ENCODE results near the gene ARHGAP27. TPM values are rescaled to one million over a fixed set of nuclear protein-coding genes. Genes with fewer than 3 reads are reported as not detected.
"Not testable (repeated sequence)": the region's sequence is repeated elsewhere in the genome, so short reads cannot be mapped to it uniquely, and the experiment has no call there.

ARHGAP27 gene
- total RNA-seq, 1 donor from 2014 or later, result 1.0 TPM

DNA sequence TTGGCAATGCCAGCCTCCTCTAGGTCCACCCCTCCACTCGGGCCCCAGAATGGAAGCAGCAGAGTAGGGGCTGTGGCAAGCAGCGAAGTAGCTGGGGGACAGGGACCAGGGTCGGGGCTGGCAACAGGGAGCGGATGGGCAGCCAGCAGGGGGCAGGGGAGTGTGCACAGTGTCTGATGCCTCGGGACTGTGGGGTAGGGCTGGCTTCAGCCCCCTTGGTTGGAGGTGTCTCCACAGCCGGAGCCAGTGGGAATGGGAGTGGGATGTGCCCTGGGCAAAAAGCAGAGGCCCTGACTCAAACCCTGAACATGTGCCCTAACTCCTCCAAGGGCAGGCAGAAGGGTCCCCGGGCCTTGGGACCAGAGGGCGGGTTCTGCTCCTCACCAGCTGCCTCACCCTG is 18.5 kb upstream of the ARHGAP27 start:
- Histone ChIP-seq H4K20me1 (ENCODE audit: low read depth) (no peaks in the 10 kb centered on the region), H3K36me3 (no peaks in the 10 kb centered on the region), H3K9me3 (ENCODE audit: low read depth) (no peaks in the 10 kb centered on the region), H3K9ac (no peak overlapping the region), H3K27me3 (no peaks in the 10 kb centered on the region), H3K4me2 (no peak overlapping the region), H3K27ac (no peak overlapping the region), H2AFZ (replicated peaks) (no peak overlapping the region), H3K79me2 (ENCODE audit: low read depth) (no peaks in the 10 kb centered on the region), H3K4me1 (no peaks in the 10 kb centered on the region), H3K4me3 (no peak overlapping the region), H3F3A (ENCODE audit: low read depth) (no peaks in the 10 kb centered on the region)
- H3K9me3 Mint-ChIP-seq, result no peaks in the 10 kb centered on the region
- H3K27ac Mint-ChIP-seq, result no peak overlapping the region
- no peak for DNase-seq (ENCODE audit: low spot score)
- H3K4me3 Mint-ChIP-seq, result no peak overlapping the region
- no peak for TF ChIP-seq EZH2 (IDR thresholded peaks at IDR 0.05)
- no peak for TF ChIP-seq EZH2phosphoT487 (IDR thresholded peaks at IDR 0.05)
- TF ChIP-seq CTCF (IDR thresholded peaks at IDR 0.05), result peak; percentile 20
- H3K27me3 Mint-ChIP-seq (ENCODE audit: insufficient read depth, low read depth), result no peaks in the 10 kb centered on the region
- H3K4me1 Mint-ChIP-seq, result no peaks in the 10 kb centered on the region
- H3K36me3 Mint-ChIP-seq, result peaks cover 3% of the 10 kb centered on the region

DNA sequence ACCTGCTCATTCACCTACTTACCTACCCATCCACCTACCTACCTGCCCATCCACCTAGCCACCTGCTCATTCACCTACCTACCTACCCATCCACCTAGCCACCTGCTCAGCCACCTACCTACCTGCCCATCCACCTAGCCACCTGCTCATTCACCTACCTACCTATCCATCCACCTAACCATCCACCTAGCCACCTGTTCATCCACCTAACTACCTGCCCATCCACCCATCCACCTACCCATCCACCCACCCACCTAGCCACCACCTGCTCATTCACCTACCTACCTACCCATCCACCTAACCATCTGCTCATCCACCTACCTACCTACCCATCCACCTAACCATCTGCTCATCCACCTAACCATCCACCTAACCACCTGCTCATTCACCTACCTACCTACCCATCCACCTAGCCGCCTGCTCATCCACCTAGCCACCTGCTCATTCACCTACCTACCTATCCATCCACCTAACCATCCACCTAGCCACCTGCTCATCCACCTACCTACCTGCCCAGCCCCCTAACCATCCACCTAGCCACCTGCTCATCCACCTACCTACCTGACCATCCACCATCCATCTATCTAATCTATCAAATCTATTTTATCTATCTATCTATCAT is 17.1 kb upstream of the ARHGAP27 start:
- not testable (repeated sequence) for H3K36me3 Mint-ChIP-seq; H3K27me3 Mint-ChIP-seq (ENCODE audit: insufficient read depth, low read depth); H3K4me1 Mint-ChIP-seq; H3K4me3 Mint-ChIP-seq; H3K27ac ChIP-seq; H3K27ac Mint-ChIP-seq; H3K4me2 ChIP-seq; H3K79me2 ChIP-seq (ENCODE audit: low read depth); H3K36me3 ChIP-seq; DNase-seq (ENCODE audit: low spot score); H4K20me1 ChIP-seq (ENCODE audit: low read depth); H3K4me3 ChIP-seq; H3K4me1 ChIP-seq; H3K9ac ChIP-seq; H3F3A ChIP-seq (ENCODE audit: low read depth); H2AFZ ChIP-seq (replicated peaks); H3K9me3 ChIP-seq (ENCODE audit: low read depth); H3K9me3 Mint-ChIP-seq; H3K27me3 ChIP-seq

DNA sequence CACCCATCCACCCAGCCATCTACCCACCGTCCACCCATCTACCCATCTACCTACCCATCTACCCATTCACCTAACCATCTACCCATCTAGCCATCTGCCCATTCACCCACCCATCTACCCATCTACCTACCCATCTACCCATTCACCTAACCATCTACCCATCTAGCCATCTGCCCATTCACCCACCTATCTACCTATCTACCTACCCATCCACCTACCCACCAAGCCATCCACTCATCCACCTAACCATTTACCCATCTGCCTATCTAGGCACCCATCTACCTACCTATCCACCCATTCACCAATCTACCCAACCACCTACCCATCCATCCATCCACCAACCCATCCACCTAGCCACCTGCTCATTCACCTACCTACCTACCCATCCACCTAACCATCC is 16.6 kb upstream of the ARHGAP27 start:
- not testable (repeated sequence) for H3K79me2 ChIP-seq (ENCODE audit: low read depth); H4K20me1 ChIP-seq (ENCODE audit: low read depth); H3K27me3 ChIP-seq; H3K9me3 Mint-ChIP-seq; H3K36me3 Mint-ChIP-seq; DNase-seq (ENCODE audit: low spot score); H3K27me3 Mint-ChIP-seq (ENCODE audit: insufficient read depth, low read depth); H3K27ac ChIP-seq; H3K4me1 Mint-ChIP-seq; H3K4me3 Mint-ChIP-seq; H2AFZ ChIP-seq (replicated peaks); H3K27ac Mint-ChIP-seq; H3K9ac ChIP-seq; H3K4me2 ChIP-seq; H3K9me3 ChIP-seq (ENCODE audit: low read depth); H3K36me3 ChIP-seq; H3K4me3 ChIP-seq; H3K4me1 ChIP-seq; H3F3A ChIP-seq (ENCODE audit: low read depth)

GRCh38 chr17:45448483-45448882 is 15.8 kb upstream of the ARHGAP27 start:
- not testable (repeated sequence) for H3K9ac ChIP-seq; H3F3A ChIP-seq (ENCODE audit: low read depth); DNase-seq (ENCODE audit: low spot score); H3K9me3 Mint-ChIP-seq; H3K9me3 ChIP-seq (ENCODE audit: low read depth); H3K36me3 Mint-ChIP-seq; H3K27ac ChIP-seq; H3K4me3 ChIP-seq; H3K36me3 ChIP-seq; H4K20me1 ChIP-seq (ENCODE audit: low read depth); H3K4me3 Mint-ChIP-seq; H3K4me1 Mint-ChIP-seq; H3K4me1 ChIP-seq; H3K79me2 ChIP-seq (ENCODE audit: low read depth); H3K27me3 Mint-ChIP-seq (ENCODE audit: insufficient read depth, low read depth); H3K27ac Mint-ChIP-seq; H2AFZ ChIP-seq (replicated peaks); H3K27me3 ChIP-seq; H3K4me2 ChIP-seq

- not testable (repeated sequence) for H3K36me3 Mint-ChIP-seq; H3K4me3 ChIP-seq; H3K27me3 ChIP-seq; H2AFZ ChIP-seq (replicated peaks); H3K79me2 ChIP-seq (ENCODE audit: low read depth); H3K9me3 ChIP-seq (ENCODE audit: low read depth); H3K4me2 ChIP-seq; H3K27ac ChIP-seq; H3K4me1 ChIP-seq; H3K9ac ChIP-seq; H4K20me1 ChIP-seq (ENCODE audit: low read depth); H3K27me3 Mint-ChIP-seq (ENCODE audit: insufficient read depth, low read depth); H3K4me1 Mint-ChIP-seq; H3F3A ChIP-seq (ENCODE audit: low read depth); H3K4me3 Mint-ChIP-seq; H3K36me3 ChIP-seq; H3K27ac Mint-ChIP-seq; DNase-seq (ENCODE audit: low spot score); H3K9me3 Mint-ChIP-seq
These were observed 15.4 kb upstream of the ARHGAP27 start for GRCh38 chr17:45448066-45448465.

GRCh38 chr17:45447650-45448049 is 15.0 kb upstream of the ARHGAP27 start:
- not testable (repeated sequence) for H3K4me1 ChIP-seq; H3K27ac ChIP-seq; H2AFZ ChIP-seq (replicated peaks); H3K27me3 Mint-ChIP-seq (ENCODE audit: insufficient read depth, low read depth); H3K4me2 ChIP-seq; H3K9me3 Mint-ChIP-seq; H4K20me1 ChIP-seq (ENCODE audit: low read depth); DNase-seq (ENCODE audit: low spot score); H3K27me3 ChIP-seq; H3K27ac Mint-ChIP-seq; H3K36me3 Mint-ChIP-seq; H3K4me1 Mint-ChIP-seq; H3F3A ChIP-seq (ENCODE audit: low read depth); H3K9me3 ChIP-seq (ENCODE audit: low read depth); H3K79me2 ChIP-seq (ENCODE audit: low read depth); H3K4me3 Mint-ChIP-seq; H3K4me3 ChIP-seq; H3K9ac ChIP-seq; H3K36me3 ChIP-seq

- not testable (repeated sequence) for H3K36me3 Mint-ChIP-seq; H3K36me3 ChIP-seq; H3F3A ChIP-seq (ENCODE audit: low read depth); H3K9ac ChIP-seq; H3K9me3 ChIP-seq (ENCODE audit: low read depth); H3K4me1 ChIP-seq; H3K27ac ChIP-seq; H3K79me2 ChIP-seq (ENCODE audit: low read depth); H4K20me1 ChIP-seq (ENCODE audit: low read depth); H3K4me3 ChIP-seq; H3K27ac Mint-ChIP-seq; H3K4me3 Mint-ChIP-seq; DNase-seq (ENCODE audit: low spot score); H3K4me1 Mint-ChIP-seq; H3K4me2 ChIP-seq; H3K27me3 ChIP-seq; H3K9me3 Mint-ChIP-seq; H2AFZ ChIP-seq (replicated peaks); H3K27me3 Mint-ChIP-seq (ENCODE audit: insufficient read depth, low read depth)
These were observed 14.4 kb upstream of the ARHGAP27 start for GRCh38 chr17:45446872-45447625.
